GM19099 (cell line): Measurements from ENCODE around the gene PRR33.

Experiments used
- POLR2A ChIP-seq: IDR thresholded peaks from 3 replicates; pipeline ENCODE4 v1.6.1; 2011; ENCODE audit warnings: low read depth; ENCODE audit not compliant: insufficient read length; ENCODE audit errors: extremely low read depth

The PRR33 gene

GRCh38 chr11:1879342-1879940, 12.3 kb downstream of the PRR33 start:
- no peak for TF ChIP-seq POLR2A

DNA sequence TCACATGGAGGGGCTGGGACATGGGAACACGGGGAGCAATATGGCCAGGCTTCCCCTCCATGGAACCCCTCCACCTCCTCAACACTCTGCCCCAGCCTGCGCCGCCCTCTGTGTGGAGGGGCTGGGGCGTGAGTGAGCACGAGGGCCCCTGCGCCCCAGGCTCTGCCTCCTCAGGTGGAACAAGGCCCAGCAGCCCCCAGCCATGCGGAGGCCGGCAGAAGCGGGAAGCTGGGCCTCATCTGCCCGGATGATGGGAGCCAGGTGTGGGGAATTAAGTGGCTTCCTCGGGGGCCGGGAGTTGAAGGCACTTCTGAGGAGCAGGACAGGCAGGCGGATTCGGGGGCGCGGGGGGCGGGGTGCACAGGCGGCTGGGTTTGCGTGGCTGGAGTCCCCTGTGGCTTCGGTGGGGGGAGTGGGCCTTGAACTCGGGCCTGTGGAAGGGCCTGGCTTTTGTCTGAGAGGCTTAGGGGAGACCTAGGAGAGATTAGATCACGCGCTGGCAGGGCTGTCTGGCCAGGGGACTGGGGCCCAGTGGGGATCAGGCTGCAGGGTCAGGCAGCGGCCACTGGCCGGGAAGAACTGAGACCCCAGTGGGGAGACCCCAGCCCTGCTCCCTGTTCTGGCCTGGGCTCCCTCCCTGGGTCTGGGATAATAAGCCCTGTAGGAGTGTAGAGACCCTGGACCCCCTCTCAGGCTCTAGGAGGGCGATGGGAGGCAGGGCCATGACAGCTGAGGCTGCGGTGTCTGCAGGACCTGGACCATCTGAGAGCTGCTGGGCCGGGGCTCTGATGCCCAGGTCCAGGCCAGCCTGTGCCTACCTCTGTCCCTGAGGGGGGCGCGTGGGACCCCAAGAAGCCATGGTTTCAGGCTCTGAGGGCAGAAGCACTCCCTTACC, 13.3 kb downstream of the PRR33 start:
- no peak for TF ChIP-seq POLR2A

- no peak for TF ChIP-seq POLR2A
Measured at GRCh38 chr11:1877211-1878136, 14.2 kb downstream of the PRR33 start.

- TF ChIP-seq POLR2A = no peak
Measured at GRCh38 chr11:1876361-1877063, 15.2 kb downstream of the PRR33 start.

GRCh38 chr11:1875093-1875850, 16.4 kb downstream of the PRR33 start:
- no peak for TF ChIP-seq POLR2A

- no peak for TF ChIP-seq POLR2A
Measured at GRCh38 chr11:1873048-1873812, 18.5 kb downstream of the PRR33 start.

DNA sequence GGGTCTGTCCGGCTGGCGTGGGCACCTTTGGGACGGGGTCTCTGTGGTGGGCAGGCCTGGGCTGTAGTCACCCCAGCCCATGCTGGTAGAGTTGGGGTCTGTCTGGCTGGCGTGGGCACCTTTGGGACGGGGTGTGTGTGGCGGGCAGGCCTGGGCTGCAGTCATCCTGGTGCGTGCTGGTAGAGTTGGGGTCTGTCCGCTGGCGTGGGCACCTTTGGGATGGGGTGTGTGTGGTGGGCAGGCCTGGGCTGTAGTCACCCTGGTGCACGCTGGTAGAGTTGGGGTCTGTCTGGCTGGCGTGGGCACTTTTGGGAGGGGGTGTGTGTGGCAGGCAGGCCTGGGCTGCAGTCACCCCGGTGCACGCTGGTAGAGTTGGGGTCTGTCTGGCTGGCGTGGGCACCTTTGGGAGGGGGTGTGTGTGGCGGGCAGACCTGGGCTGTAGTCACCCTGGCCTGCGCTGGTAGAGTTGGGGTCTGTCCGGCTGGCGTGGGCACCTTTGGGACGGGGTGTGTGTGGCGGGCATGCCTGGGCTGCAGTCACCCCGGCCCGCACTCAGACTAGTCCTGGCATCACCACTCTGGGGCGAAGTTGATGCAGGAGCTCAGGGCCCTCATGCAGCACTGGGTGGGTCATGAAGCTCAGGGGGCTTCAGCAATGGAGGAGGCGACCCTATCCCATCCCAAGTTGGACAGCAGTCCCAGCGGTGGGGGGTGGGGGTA, 19.3 kb downstream of the PRR33 start:
- no peak for TF ChIP-seq POLR2A

DNA sequence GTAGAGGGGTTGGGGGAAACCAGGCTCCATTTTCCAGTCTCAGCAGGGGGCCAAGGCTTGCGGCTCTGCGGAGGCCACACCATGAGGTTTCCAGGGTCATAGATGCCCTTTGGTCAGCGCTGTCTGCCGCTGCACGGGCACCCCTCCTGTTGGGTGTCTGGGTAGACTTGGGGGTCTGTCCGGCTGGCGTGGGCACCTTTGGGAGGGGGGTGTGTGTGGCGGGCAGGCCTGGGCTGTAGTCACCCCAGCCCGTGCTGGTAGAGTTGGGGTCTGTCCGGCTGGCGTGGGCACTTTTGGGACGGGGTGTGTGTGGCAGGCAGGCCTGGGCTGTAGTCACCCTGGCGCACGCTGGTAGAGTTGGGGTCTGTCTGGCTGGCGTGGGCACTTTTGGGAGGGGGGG, 20.2 kb downstream of the PRR33 start:
- TF ChIP-seq POLR2A = no peak

DNA sequence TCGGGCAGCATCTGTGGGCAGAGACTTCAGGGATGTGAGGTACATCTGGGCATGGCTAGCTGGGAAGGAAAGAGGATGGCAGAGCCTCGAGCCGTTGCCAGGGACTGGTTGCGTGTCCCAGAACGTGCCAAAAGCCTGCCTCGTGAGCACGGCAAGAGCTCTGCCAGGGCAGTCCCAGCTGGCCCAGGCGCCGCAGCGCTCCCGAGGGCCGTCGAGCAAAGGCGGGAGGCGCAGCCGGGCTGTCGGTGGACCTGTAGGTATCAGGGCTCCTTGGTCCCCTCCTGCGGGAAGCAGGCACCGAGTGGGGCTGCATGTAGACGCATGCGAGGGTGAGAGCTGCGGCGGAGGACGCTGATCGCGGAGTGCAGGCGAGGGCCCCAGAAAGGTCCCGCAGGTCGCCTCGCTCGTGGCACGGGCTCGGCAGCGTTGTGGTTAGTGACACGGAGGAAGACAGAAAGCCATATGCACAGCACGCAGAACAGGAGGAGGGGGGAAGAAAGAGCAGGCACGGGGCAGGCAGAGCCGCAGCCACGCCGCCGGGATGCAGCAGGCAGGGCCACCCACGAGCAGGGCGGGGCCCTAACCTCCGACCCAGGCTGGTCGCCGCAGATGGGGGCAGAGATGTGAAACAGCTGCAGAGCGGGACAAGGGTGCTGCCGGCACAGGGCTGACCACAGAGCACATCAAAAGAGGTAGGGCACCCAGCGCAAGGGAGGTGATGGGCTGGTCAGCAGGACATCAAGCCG, 20.8 kb downstream of the PRR33 start:
- no peak for TF ChIP-seq POLR2A

DNA sequence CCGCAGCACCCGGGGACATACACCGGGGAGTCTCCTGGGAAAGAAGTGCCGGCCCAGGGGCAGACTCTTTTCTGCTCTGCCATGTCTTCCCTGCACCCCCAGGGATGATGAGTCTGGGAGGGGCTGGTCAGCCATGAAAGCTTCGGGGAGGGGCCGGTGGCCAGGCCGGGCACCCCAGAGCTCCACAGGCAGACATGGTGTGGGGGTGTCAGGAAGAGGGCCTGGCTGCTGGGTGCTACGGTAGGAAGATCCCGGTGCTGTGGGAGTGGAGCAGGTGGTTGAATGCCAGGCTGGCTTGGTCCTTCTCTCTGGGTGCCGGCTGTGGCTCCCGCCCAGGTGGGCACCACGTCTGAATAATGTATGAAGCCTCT, 21.4 kb downstream of the PRR33 start:
- no peak for TF ChIP-seq POLR2A

- no peak for TF ChIP-seq POLR2A
Measured at GRCh38 chr11:1869427-1870325, 22.0 kb downstream of the PRR33 start.

DNA sequence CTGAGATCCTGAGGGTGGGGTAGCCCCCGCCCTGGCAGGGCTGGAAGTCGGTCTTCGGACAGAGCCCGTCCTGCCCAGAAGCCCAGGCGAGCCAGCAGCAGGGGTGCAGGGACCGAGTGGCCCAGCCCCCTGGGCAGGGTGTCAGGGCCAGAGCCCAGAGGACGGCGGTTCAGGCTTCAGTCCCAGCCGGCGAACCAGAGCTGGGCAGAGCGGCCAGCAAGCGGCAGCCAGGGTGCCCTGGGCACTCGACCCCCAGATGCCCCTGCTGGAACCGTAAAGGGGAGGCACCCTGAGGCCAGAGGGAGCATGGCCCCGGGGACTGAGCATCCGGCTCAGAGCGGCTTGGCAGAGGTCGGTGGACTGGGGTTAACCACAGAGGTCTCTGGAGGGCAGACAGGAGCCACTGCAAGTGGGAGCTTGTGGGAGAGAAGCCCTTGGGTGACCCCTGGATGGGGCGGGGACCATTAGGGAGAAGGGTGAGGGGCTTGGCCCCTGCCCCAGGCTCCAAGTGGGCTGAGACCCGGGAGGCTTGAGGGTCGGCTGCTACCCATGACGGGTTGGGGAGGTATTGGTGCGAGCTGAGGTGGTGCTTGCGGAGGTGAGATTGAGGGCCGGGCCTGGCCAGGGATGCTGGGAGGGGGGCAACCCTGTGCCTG, 22.9 kb downstream of the PRR33 start:
- no peak for TF ChIP-seq POLR2A
